ENCODE data around the gene SH2D3C.

Gene SH2D3C

DNA sequence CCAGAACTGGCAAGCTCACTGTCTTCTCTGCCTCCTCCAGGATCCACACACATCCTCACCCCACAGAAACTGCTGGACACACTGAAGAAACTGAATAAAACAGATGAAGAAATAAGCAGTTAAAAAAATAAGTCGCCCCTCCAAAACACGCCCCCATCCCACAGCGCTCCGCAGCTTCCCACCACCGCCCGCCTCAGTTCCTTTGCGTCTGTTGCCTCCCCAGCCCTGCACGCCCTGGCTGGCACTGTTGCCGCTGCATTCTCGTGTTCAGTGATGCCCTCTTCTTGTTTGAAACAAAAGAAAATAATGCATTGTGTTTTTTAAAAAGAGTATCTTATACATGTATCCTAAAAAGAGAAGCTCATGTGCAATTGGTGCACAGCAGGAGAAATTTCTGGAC, 87.7 kb downstream of the SH2D3C start:
- TF ChIP-seq, protein P1, sequence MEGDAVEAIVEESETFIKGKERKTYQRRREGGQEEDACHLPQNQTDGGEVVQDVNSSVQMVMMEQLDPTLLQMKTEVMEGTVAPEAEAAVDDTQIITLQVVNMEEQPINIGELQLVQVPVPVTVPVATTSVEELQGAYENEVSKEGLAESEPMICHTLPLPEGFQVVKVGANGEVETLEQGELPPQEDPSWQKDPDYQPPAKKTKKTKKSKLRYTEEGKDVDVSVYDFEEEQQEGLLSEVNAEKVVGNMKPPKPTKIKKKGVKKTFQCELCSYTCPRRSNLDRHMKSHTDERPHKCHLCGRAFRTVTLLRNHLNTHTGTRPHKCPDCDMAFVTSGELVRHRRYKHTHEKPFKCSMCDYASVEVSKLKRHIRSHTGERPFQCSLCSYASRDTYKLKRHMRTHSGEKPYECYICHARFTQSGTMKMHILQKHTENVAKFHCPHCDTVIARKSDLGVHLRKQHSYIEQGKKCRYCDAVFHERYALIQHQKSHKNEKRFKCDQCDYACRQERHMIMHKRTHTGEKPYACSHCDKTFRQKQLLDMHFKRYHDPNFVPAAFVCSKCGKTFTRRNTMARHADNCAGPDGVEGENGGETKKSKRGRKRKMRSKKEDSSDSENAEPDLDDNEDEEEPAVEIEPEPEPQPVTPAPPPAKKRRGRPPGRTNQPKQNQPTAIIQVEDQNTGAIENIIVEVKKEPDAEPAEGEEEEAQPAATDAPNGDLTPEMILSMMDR (IDR thresholded peaks at IDR 0.05; ENCODE audit: extremely low read depth, missing control alignments) = no peak

GRCh38 chr9:127689329-127690000, 89.0 kb downstream of the SH2D3C start:
- TF ChIP-seq, protein P1 (IDR thresholded peaks at IDR 0.05; ENCODE audit: extremely low read depth, missing control alignments) = no peak
- no peak for DNase-seq (ENCODE audit: low spot score)

More for the DNA sequence above, 87.7 kb downstream of the SH2D3C start:
- DNase-seq (ENCODE audit: low spot score) = no peak

All from GM20000 (cell line).